ENCODE data around the gene TNS3. TPM values are rescaled to one million over a fixed set of nuclear protein-coding genes. Genes with fewer than 3 reads are reported as not detected.

Gene TNS3
- total and polyA plus RNA-seq, 10 of the 15 experiments (the other 5 are each of a cell fraction or from before 2014, with no cell fraction given): 0.27 to 2.7 (median 0.79) TPM

- no peak for TF ChIP-seq KDM1A (IDR thresholded peaks at IDR 0.05; ENCODE audit: borderline replicate concordance)
- TF ChIP-seq, protein P1, sequence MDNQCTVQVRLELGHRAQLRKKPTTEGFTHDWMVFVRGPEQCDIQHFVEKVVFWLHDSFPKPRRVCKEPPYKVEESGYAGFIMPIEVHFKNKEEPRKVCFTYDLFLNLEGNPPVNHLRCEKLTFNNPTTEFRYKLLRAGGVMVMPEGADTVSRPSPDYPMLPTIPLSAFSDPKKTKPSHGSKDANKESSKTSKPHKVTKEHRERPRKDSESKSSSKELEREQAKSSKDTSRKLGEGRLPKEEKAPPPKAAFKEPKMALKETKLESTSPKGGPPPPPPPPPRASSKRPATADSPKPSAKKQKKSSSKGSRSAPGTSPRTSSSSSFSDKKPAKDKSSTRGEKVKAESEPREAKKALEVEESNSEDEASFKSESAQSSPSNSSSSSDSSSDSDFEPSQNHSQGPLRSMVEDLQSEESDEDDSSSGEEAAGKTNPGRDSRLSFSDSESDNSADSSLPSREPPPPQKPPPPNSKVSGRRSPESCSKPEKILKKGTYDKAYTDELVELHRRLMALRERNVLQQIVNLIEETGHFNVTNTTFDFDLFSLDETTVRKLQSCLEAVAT (IDR thresholded peaks at IDR 0.05): no peak
- TF ChIP-seq CBX5 (IDR thresholded peaks at IDR 0.05; ENCODE audit: low read depth): no peak
Measured at GRCh38 chr7:47375121-47375938, 206.6 kb downstream of the TNS3 start (continued).

DNA sequence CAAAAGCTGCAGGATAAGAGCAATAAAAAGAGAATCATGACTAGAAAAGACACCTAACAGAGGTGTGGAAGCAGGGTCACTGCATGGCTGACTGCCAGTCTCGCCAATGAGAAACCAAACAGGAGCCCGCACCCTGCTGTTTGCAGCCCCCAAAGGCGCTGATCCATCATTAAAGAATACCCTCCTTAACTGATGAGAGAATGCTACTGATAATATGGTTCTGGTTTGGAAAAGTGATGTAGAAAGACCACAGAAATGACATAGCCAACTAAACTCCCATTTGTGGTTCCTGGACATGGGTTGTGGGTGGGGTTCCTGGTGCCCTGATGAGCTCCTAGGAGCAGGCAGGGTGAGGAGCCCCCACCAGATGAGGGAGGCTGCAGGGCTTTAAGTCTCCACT is 207.4 kb downstream of the TNS3 start:
- Histone ChIP-seq H3K4me1 (ENCODE audit: control insufficient read depth, insufficient read depth, low read length) (no peaks in the 10 kb centered on the region), H4K20me1 (ENCODE audit: control insufficient read depth, insufficient read depth) (no peaks in the 10 kb centered on the region), H3K4me3 (no peak overlapping the region), H3K27ac (ENCODE audit: control insufficient read depth, insufficient read depth) (no peak overlapping the region), H3K79me2 (ENCODE audit: control insufficient read depth, insufficient read depth, low read length) (no peaks in the 10 kb centered on the region), H3K36me3 (ENCODE audit: control insufficient read depth in 2 of 2, insufficient read depth in 2 of 2, low read length in 1 of 2) (no peaks in the 10 kb centered on the region), H3K9me3 (replicated peaks; ENCODE audit: control insufficient read depth, insufficient read depth, low read length) (no peaks in the 10 kb centered on the region), H2AFZ (ENCODE audit: control insufficient read depth, low read depth, low read length) (no peak overlapping the region), H3K9ac (ENCODE audit: control insufficient read depth, insufficient read depth, low read length) (no peak overlapping the region), H3K27me3 (replicated peaks in 1 of 2; ENCODE audit: control insufficient read depth in 2 of 2, insufficient read depth in 2 of 2, low read length in 1 of 2) (no peaks in the 10 kb centered on the region), H3K4me2 (ENCODE audit: control insufficient read depth, insufficient read depth) (no peak overlapping the region)
- 21% methylated on average over 3 of the region's 3 CpGs for WGBS (ENCODE audit: insufficient coverage, insufficient replicate concordance, low lambda C conversion rate, missing lambda C conversion rate)
- SMC1A ChIA-PET (ENCODE audit: uncharacterized antibody, unreplicated experiment): no interaction called here
- no peak for DNase-seq (ENCODE audit: low read depth, low spot score)
- no peak for ATAC-seq
- TF ChIP-seq SMC3 (IDR thresholded peaks at IDR 0.05; ENCODE audit: borderline replicate concordance, low read length) (no peak), MYB (IDR thresholded peaks at IDR 0.05; ENCODE audit: borderline replicate concordance, low read depth, low read length) (no peak), TBL1XR1 (IDR thresholded peaks at IDR 0.05; ENCODE audit: low read depth, low read length) (no peak), TCF12 (IDR thresholded peaks at IDR 0.05; ENCODE audit: low read depth, low read length) (no peak), NR2C1 (IDR thresholded peaks at IDR 0.05) (no peak), ZBTB4 (CRISPR knock-in tag; IDR thresholded peaks at IDR 0.05) (no peak), CHD1 (IDR thresholded peaks at IDR 0.05; ENCODE audit: low read depth, low read length) (no peak), CTCF (IDR thresholded peaks at IDR 0.05 in 2 of 3, conservative IDR thresholded peaks at IDR 0.05 in 1 of 3; ENCODE audit: control insufficient read depth in 2 of 3, extremely low read depth in 1 of 3, insufficient read depth in 1 of 3, low read depth in 3 of 3, low read length in 3 of 3) (no peak), ASH2L (IDR thresholded peaks at IDR 0.05; ENCODE audit: borderline replicate concordance, low read depth) (no peak)
- TF ChIP-seq, protein P2, sequence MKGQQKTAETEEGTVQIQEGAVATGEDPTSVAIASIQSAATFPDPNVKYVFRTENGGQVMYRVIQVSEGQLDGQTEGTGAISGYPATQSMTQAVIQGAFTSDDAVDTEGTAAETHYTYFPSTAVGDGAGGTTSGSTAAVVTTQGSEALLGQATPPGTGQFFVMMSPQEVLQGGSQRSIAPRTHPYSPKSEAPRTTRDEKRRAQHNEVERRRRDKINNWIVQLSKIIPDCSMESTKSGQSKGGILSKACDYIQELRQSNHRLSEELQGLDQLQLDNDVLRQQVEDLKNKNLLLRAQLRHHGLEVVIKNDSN (IDR thresholded peaks at IDR 0.05; ENCODE audit: borderline replicate concordance, extremely low read length, insufficient read depth, low read depth, low read length): no peak
- BruUV-seq (replicated peaks): no TSS peak
- POLR2A ChIA-PET: no interaction called here
- in situ Hi-C loops (cut with MboI) (no loop called here), intact Hi-C loops (cut with micrococcal nuclease; ENCODE audit: unreplicated experiment) (no loop called here)
- CTCF ChIA-PET: no interaction called here
- no peak for FAIRE-seq
- RAD21 ChIA-PET (ENCODE audit: unreplicated experiment): no interaction called here

Measured in GM12878 (cell line).